GM18526 (cell line): ENCODE data around the gene IL12RB2.

Experiments used
- POLR2A ChIP-seq: IDR thresholded peaks from 3 replicates; pipeline ENCODE4 v1.6.1; 2011; ENCODE audit not compliant: insufficient read length; ENCODE audit errors: extremely low read depth

The IL12RB2 gene

GRCh38 chr1:67332653-67333529, 25.2 kb downstream of the IL12RB2 start:
- TF ChIP-seq POLR2A: no peak

- TF ChIP-seq POLR2A: no peak
These were observed 25.9 kb downstream of the IL12RB2 start for GRCh38 chr1:67333603-67334002.

- TF ChIP-seq POLR2A: no peak
These were observed 27.7 kb downstream of the IL12RB2 start for GRCh38 chr1:67335411-67335810.

GRCh38 chr1:67336157-67336556, 28.5 kb downstream of the IL12RB2 start:
- no peak for TF ChIP-seq POLR2A

- no peak for TF ChIP-seq POLR2A
These were observed 29.1 kb downstream of the IL12RB2 start for GRCh38 chr1:67336783-67337182.

- no peak for TF ChIP-seq POLR2A
These were observed 31.0 kb downstream of the IL12RB2 start for GRCh38 chr1:67338642-67339041.

- no peak for TF ChIP-seq POLR2A
These were observed 32.1 kb downstream of the IL12RB2 start for GRCh38 chr1:67339623-67340343.

- TF ChIP-seq POLR2A: no peak
These were observed 34.6 kb downstream of the IL12RB2 start for GRCh38 chr1:67342076-67342890.

- TF ChIP-seq POLR2A: no peak
These were observed 37.9 kb downstream of the IL12RB2 start for GRCh38 chr1:67345556-67345955.

- no peak for TF ChIP-seq POLR2A
These were observed 39.3 kb downstream of the IL12RB2 start for GRCh38 chr1:67346982-67347381.

GRCh38 chr1:67347688-67348472, 40.2 kb downstream of the IL12RB2 start:
- TF ChIP-seq POLR2A: no peak

GRCh38 chr1:67348586-67349252, 41.0 kb downstream of the IL12RB2 start:
- TF ChIP-seq POLR2A: no peak

GRCh38 chr1:67350783-67351182, 43.1 kb downstream of the IL12RB2 start:
- TF ChIP-seq POLR2A: no peak

GRCh38 chr1:67352211-67352610, 44.5 kb downstream of the IL12RB2 start:
- no peak for TF ChIP-seq POLR2A
